Stimulated activated CD4-positive, alpha-beta T cell treated with anti-CD3 and anti-CD28 coated beads, Interleukin-4, amount 100 ng/mL, for 4 hours (primary cell): Measurements from ENCODE around the gene PITPNB.

Source experiments
- DNase-seq, 2 experiments: peaks; one replicate each; pipeline ENCODE4 v3.0.0-alpha.2; 2020

PITPNB gene

GRCh38 chr22:27827604-27828587 is 91.2 kb downstream of the PITPNB start:
- no peak for DNase-seq

- peak in 1 of 2 experiments; percentile 10 for DNase-seq
These were observed 93.9 kb downstream of the PITPNB start for GRCh38 chr22:27825174-27825573.

- DNase-seq = no peak
These were observed 95.8 kb downstream of the PITPNB start for GRCh38 chr22:27823221-27823620.

- DNase-seq = no peak
These were observed 97.9 kb downstream of the PITPNB start for GRCh38 chr22:27820896-27821866.

DNA sequence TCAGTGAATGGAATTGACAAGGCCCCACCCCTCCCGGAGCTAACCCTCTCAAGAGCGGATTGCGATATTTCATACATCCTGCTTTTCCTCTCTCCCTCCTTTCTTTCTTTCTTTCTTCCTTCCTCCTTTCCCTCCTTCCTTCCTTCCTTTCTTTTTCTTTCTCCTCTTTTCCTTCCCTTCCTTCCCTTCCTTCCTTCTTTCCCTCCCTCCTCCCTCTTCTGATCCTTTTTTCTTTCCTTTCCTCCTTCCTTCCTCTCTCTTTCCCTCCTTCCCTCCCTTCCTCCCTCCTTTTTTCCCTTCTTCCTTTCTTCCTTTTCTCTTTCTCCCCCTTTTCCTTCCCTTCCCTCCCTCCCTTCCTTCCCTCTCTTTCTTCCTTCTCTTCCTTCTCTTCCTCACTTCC is 102.5 kb downstream of the PITPNB start:
- DNase-seq = no peak

DNA sequence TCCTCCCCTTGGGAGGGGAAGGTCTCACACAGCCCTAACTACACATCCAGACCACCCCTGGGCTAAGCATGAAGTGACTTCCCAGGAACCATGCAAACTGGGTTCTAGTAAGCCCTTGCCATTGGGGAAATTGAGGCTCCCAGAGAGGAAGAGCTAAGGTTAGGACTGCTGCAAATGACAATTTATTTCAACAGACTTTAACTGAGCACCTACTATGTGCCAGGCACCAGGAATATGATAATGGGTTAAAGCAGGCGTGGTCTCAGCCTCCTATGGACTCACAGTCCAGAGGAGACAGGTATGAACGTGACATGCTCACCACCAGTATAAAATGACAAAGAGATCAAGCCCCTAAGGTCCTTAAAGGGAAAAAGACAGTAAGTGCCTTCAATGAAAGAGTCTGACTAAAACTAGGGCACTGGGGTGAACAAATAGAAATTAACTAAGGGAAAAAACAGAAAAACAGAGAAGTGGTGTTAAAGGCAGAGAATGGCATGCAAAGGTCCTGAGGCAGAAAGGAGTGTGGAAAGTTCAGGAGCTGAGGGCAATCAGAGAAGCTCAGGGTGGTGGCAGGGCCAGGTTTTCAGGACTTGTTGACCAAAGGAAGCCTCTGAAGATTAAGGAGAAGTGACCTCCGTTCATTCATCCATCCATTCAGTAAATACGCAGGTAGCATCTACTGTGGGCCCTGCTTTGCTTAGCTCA is 103.1 kb downstream of the PITPNB start:
- DNase-seq = no peak

- no peak for DNase-seq
These were observed 104.1 kb downstream of the PITPNB start for GRCh38 chr22:27814993-27815392.

- no peak for DNase-seq
These were observed 107.3 kb downstream of the PITPNB start for GRCh38 chr22:27811778-27812177.

DNA sequence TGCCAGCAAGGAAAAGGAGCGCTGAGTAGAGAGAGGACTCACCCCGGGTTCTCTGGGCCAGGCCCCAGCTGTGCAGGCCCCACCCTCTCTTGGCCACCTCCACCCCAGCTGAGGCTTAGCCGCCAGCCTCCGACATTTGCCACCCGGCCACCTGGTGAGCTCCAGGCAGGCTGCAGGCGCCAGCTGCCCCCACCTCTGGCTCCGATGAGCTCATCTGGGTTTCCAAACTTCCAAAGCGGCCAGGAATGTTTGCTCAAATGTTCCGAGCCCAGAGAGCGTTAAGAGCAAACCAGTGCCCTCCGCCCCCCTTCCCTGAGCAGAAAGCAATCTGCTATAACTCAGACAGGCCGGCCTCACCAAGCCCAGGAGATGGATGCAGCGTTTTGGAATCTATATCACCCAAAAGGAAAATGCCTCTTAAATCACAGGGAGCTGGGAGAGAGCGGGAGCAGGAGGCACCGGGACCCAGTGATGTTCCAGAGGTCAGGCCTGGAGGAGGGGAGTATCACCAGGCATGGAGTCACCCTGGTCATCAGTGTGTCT is 108.4 kb downstream of the PITPNB start:
- DNase-seq = no peak

GRCh38 chr22:27809700-27810608 is 109.1 kb downstream of the PITPNB start:
- no peak for DNase-seq

- DNase-seq = no peak
These were observed 109.8 kb downstream of the PITPNB start for GRCh38 chr22:27809226-27809603.

GRCh38 chr22:27808451-27809225 is 110.4 kb downstream of the PITPNB start:
- DNase-seq = no peak

- no peak for DNase-seq
These were observed 113.2 kb downstream of the PITPNB start for GRCh38 chr22:27805841-27806240.

DNA sequence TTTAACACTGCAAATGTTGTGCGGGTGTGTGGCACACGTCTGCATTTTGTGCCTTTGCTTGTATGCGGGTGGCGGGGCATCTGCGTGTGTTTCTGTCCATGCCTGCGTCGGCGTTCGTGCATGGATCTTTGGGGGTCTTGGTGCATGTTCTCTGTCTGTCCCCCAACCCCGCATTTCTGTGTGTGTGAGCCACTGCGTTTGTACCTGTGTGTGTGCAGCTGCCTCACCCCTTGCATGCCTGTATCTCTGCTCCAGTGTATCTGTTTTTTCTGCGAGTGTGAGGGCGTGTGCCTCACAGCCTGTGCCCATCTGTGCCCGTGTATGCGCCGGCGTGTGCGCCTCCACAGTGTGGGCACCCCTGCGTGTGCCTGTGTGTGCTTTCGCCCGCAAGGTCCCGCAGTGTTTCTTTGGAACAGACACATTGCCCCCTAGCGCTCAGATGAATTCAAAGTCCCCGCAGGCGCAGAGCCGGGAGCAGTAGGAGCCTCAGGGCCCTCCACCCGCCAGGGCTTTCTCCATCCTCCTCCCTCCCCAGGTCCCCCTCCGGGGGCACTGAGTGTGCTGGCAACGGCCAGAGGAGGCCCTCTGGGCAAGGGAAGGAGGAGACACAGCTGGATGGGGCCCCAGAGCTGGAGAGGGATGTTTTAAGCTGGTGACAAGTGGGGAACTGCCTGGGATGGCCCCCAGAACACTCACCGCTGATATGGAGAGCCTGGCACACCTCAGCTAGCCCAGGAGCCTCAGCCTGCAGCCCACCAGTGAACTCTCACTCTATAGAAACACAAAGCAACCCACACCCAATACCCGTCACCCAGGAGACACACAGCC is 114.4 kb downstream of the PITPNB start:
- DNase-seq = peak; percentile 38 to 40

GRCh38 chr22:27803841-27804415 is 115.1 kb downstream of the PITPNB start:
- DNase-seq = no peak

DNA sequence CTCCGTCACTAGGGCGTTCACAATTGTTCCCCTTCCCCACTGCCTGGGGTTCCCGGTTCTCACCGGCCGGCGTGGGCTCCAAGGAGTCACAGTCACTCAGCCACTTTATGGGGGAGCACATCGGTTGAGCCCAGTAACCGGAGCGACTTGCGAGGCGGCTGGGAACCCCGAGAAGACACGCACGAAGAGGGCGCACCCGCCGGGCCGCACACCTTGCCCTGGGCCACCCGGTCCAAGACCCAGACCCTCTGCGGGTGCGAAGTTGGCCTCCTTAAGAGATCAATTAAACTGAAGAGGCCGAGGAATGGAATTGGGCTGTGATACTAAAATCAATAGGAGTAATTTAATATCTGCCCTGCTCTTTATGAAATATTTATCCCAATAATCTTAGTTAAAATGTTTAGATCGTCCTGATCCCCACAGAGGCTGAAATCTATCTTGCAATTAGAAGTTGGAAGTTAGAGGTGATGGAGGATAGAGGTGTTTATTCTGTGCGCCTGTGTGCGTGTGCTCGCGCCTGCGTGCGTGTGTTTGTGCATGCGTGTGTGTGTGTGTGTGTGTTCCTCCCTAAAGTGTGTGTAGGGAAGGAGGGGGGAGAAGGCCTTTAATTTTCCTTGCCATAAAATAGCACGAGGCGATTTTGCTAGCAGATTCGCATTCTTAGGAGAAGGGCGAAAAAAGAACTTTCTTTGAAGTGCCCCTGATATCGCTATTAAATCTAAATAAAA is 116.5 kb downstream of the PITPNB start:
- no peak for DNase-seq
